PC-3 (cell line): ENCODE data around the gene GJA3. TPM values are rescaled to one million over a fixed set of nuclear protein-coding genes. Genes with fewer than 3 reads are reported as not detected.

ENCODE experiments used
- ATAC-seq: fragments of 200-7000 bp; cut with Tn5 transposase; 2 replicates; pipeline ENCODE4 v1.9.1; 2020; ENCODE audit warnings: mild to moderate bottlenecking, moderate library complexity
- BruUV-seq: library from RNA; stranded (reverse); fragments of 400-500 nt; replicated peaks from 2 replicates; lab custom pipeline; 2021; lab: Mats Ljungman, UMichigan
- CTCF ChIA-PET: fragments of 300-600 bp; sonication (Branson Sonifier 250); formaldehyde crosslinking; loops from one replicate; lab custom pipeline; 2022; ENCODE audit warnings: antibody characterized with exemption; lab: Charles Lee
- POLR2A ChIA-PET: fragments of 300-600 bp; sonication (Branson Sonifier 250); formaldehyde crosslinking; loops from one replicate; lab custom pipeline; 2022; ENCODE audit warnings: antibody characterized with exemption; ENCODE audit not compliant: unreplicated experiment; lab: Charles Lee
- DNase-seq: peaks from one replicate; pipeline ENCODE4 v3.0.0-alpha.2; 2015
- H2AFZ ChIP-seq: fragments of 300-600 bp; sonication (generic); 2 replicates; pipeline ENCODE4 v1.6.0; 2016; ENCODE audit warnings: antibody characterized with exemption, low read length
- H3F3A ChIP-seq: fragments of 300-600 bp; sonication (generic); one replicate; pipeline ENCODE4 v1.6.0; 2017; ENCODE audit warnings: antibody characterized with exemption, low read length, control low read depth, mild to moderate bottlenecking; ENCODE audit not compliant: unreplicated experiment
- H3K27ac ChIP-seq: fragments of 300-600 bp; sonication (generic); 2 replicates; pipeline ENCODE4 v1.5.1; 2016; ENCODE audit warnings: mild to moderate bottlenecking, low read length
- H3K27me3 ChIP-seq: fragments of 300-600 bp; sonication (generic); 2 replicates; pipeline ENCODE4 v1.6.1; 2016; ENCODE audit warnings: low read length, mixed read lengths
- H3K36me3 ChIP-seq: fragments of 300-600 bp; sonication (generic); 2 replicates; pipeline ENCODE4 v1.6.1; 2016; ENCODE audit warnings: low read depth, mixed run types, low read length, mixed read lengths
- H3K4me1 ChIP-seq: fragments of 300-600 bp; sonication (generic); 2 replicates; pipeline ENCODE4 v1.5.1; 2016; ENCODE audit warnings: low read length; ENCODE audit not compliant: insufficient read depth
- H3K4me2 ChIP-seq: fragments of 300-600 bp; sonication (generic); 2 replicates; pipeline ENCODE4 v1.6.0; 2016; ENCODE audit warnings: low read length
- H3K4me3 ChIP-seq: fragments of 300-600 bp; sonication (generic); 2 replicates; pipeline ENCODE4 v1.5.1; 2016; ENCODE audit warnings: mild to moderate bottlenecking, low read length, mixed read lengths
- H3K79me2 ChIP-seq: fragments of 300-600 bp; sonication (generic); 2 replicates; pipeline ENCODE4 v1.6.1; 2017; ENCODE audit warnings: low read length, mixed read lengths
- H3K9ac ChIP-seq: fragments of 300-600 bp; sonication (generic); 2 replicates; pipeline ENCODE4 v1.6.0; 2016; ENCODE audit warnings: mild to moderate bottlenecking, low read length
- H3K9me2 ChIP-seq: fragments of 300-600 bp; sonication (generic); replicated peaks from 2 replicates; pipeline ENCODE4 v1.6.1; 2016; ENCODE audit warnings: mixed run types, low read length, mixed read lengths
- H3K9me3 ChIP-seq: fragments of 300-600 bp; sonication (generic); 2 replicates; pipeline ENCODE4 v1.6.1; 2016; ENCODE audit warnings: low read length, mixed read lengths
- H4K20me1 ChIP-seq: fragments of 300-600 bp; sonication (generic); 2 replicates; pipeline ENCODE4 v1.6.1; 2016; ENCODE audit warnings: low read length, mixed read lengths
- CTCF ChIP-seq: fragments of 300-600 bp; sonication (generic); conservative IDR thresholded peaks from 2 replicates; pipeline ENCODE4 v1.5.1; 2017; ENCODE audit warnings: antibody characterized with exemption, low read depth, mild to moderate bottlenecking, low read length
- EZH2 ChIP-seq: fragments of 300-600 bp; sonication (generic); IDR thresholded peaks from one replicate; pipeline ENCODE4 v1.6.1; 2017; ENCODE audit warnings: antibody characterized with exemption, mild to moderate bottlenecking, low read length; ENCODE audit not compliant: unreplicated experiment
- EZH2phosphoT487 ChIP-seq: fragments of 300-600 bp; sonication (generic); IDR thresholded peaks from 2 replicates; pipeline ENCODE4 v1.6.1; 2018; ENCODE audit warnings: mild to moderate bottlenecking, antibody characterized with exemption, low read length, borderline replicate concordance
- intact Hi-C: fragments of 100-400 bp; cut with micrococcal nuclease; formaldehyde crosslinking; loops from 2 replicates; pipeline ENCODE4 v1.9.0; 2023
- total RNA-seq: library from RNA; depleted of rRNA; stranded (reverse); fragments of >200 nt; gene quantifications from 2 replicates; pipeline ENCODE4 v1.2.3, GENCODE V29; 2014

The GJA3 gene
- total RNA-seq, 1 experiment from 2014 or later = 0.55 TPM

- no peaks in the 10 kb centered on the region for H3K27me3 ChIP-seq
- peaks cover 30% of the 10 kb centered on the region for H3K4me1 ChIP-seq
- peak overlapping the region; percentile 58 for H3K9ac ChIP-seq
- peak overlapping the region; percentile 22; the same call in 1 of the 2 replicates for H3K4me3 ChIP-seq
- H3K79me2 ChIP-seq = no peaks in the 10 kb centered on the region
- H3K27ac ChIP-seq = peak overlapping the region; percentile 72
- H3K9me2 ChIP-seq = no peaks in the 10 kb centered on the region
- no peaks in the 10 kb centered on the region for H3F3A ChIP-seq
- ATAC-seq = peak; percentile 94
- H4K20me1 ChIP-seq = no peaks in the 10 kb centered on the region
- intact Hi-C loops = loop anchor here (1.0 kb wide), 1 partner anchor 15 kb away; no protein-coding TSS in a partner anchor
- no TSS peak for BruUV-seq
- no peaks in the 10 kb centered on the region for H3K36me3 ChIP-seq
- DNase-seq = peak; percentile 99
- TF ChIP-seq CTCF = no peak
- peak; percentile 77; the same call in 1 of the 2 replicates for TF ChIP-seq EZH2phosphoT487
- no peak for TF ChIP-seq EZH2
- peak overlapping the region; percentile 66 for H2AFZ ChIP-seq
- no peaks in the 10 kb centered on the region for H3K9me3 ChIP-seq
- CTCF ChIA-PET = interaction anchor here (0.6 kb wide), 1 partner anchor 48 kb away, joined by 4 read pairs; no protein-coding TSS in a partner anchor
- POLR2A ChIA-PET = interaction anchor here (0.5 to 0.6 kb wide), 2 partner anchors 8 to 620 kb away, joined by 3 to 10 read pairs; no protein-coding TSS in a partner anchor
- H3K4me2 ChIP-seq = peak overlapping the region; percentile 67
These were observed 14.0 kb upstream of the GJA3 start for GRCh38 chr13:20174656-20175405.

- Histone ChIP-seq H3K4me1 (peaks cover 30% of the 10 kb centered on the region), H3F3A (no peaks in the 10 kb centered on the region), H4K20me1 (no peaks in the 10 kb centered on the region), H2AFZ (no peak overlapping the region), H3K4me3 (no peak overlapping the region), H3K9me2 (no peaks in the 10 kb centered on the region), H3K4me2 (no peak overlapping the region), H3K36me3 (no peaks in the 10 kb centered on the region), H3K27me3 (no peaks in the 10 kb centered on the region), H3K9ac (no peak overlapping the region), H3K79me2 (no peaks in the 10 kb centered on the region), H3K9me3 (no peaks in the 10 kb centered on the region), H3K27ac (no peak overlapping the region)
- no peak for ATAC-seq
- no TSS peak for BruUV-seq
- POLR2A ChIA-PET = no interaction called here
- TF ChIP-seq EZH2phosphoT487 = no peak
- no peak for TF ChIP-seq CTCF
- no peak for DNase-seq
- intact Hi-C loops = no loop called here
- CTCF ChIA-PET = no interaction called here
These were observed 12.4 kb upstream of the GJA3 start for GRCh38 chr13:20173116-20173746.

GRCh38 chr13:20171364-20171763, 10.5 kb upstream of the GJA3 start:
- TF ChIP-seq CTCF = no peak
- TF ChIP-seq EZH2phosphoT487 = no peak
- TF ChIP-seq EZH2 = no peak
- H3K4me3 ChIP-seq = no peak overlapping the region
- H3K9ac ChIP-seq = no peak overlapping the region
- peak overlapping the region; percentile 31; the same call in 1 of the 2 replicates for H3K4me2 ChIP-seq
- ATAC-seq (peak; percentile 69), DNase-seq (peak; percentile 82)
- H3K4me1 ChIP-seq = peaks cover 32% of the 10 kb centered on the region
- H3K27ac ChIP-seq = peak overlapping the region; percentile 52
- H3K36me3 ChIP-seq = no peaks in the 10 kb centered on the region
- no peaks in the 10 kb centered on the region for H3K27me3 ChIP-seq
- H3K79me2 ChIP-seq = no peaks in the 10 kb centered on the region
- H3F3A ChIP-seq = no peaks in the 10 kb centered on the region
- ChIA-PET POLR2A (no interaction called here), CTCF (no interaction called here)
- intact Hi-C loops = no loop called here
- H2AFZ ChIP-seq = no peak overlapping the region
- H4K20me1 ChIP-seq = no peaks in the 10 kb centered on the region
- no peaks in the 10 kb centered on the region for H3K9me3 ChIP-seq
- no TSS peak for BruUV-seq
- H3K9me2 ChIP-seq = no peaks in the 10 kb centered on the region
